Nephron progenitor cell (in vitro differentiated cells): ENCODE measurements around the gene RTN4RL1.

Experiments
- DNase-seq: peaks from one replicate; pipeline ENCODE4 v3.0.0; 2021
- H3K27ac Mint-ChIP-seq: 2 replicates; pipeline ENCODE4 v1.8.0; 2021; ENCODE audit warnings: mild to moderate bottlenecking, moderate library complexity, mixed read lengths
- H3K27me3 Mint-ChIP-seq: 2 replicates; pipeline ENCODE4 v1.8.0; 2021; ENCODE audit warnings: mild to moderate bottlenecking, low read depth, mixed read lengths; ENCODE audit not compliant: poor library complexity
- H3K36me3 Mint-ChIP-seq: 2 replicates; pipeline ENCODE4 v1.8.0; 2021; ENCODE audit warnings: low read depth, mixed read lengths
- H3K4me1 Mint-ChIP-seq: 2 replicates; pipeline ENCODE4 v1.8.0; 2021; ENCODE audit warnings: mixed read lengths
- H3K4me3 Mint-ChIP-seq: 2 replicates; pipeline ENCODE4 v1.8.0; 2021; ENCODE audit warnings: mild to moderate bottlenecking, moderate library complexity, mixed read lengths
- H3K9me3 Mint-ChIP-seq: 2 replicates; pipeline ENCODE4 v1.8.0; 2021; ENCODE audit warnings: mild to moderate bottlenecking, moderate library complexity, mixed read lengths
- TF ChIP-seq, protein P1 (sequence below): fragments of 200-600 bp; sonication (generic); IDR thresholded peaks from 2 replicates; pipeline ENCODE4 v1.5.0; 2021; ENCODE audit warnings: antibody characterized with exemption

RTN4RL1 gene

DNA sequence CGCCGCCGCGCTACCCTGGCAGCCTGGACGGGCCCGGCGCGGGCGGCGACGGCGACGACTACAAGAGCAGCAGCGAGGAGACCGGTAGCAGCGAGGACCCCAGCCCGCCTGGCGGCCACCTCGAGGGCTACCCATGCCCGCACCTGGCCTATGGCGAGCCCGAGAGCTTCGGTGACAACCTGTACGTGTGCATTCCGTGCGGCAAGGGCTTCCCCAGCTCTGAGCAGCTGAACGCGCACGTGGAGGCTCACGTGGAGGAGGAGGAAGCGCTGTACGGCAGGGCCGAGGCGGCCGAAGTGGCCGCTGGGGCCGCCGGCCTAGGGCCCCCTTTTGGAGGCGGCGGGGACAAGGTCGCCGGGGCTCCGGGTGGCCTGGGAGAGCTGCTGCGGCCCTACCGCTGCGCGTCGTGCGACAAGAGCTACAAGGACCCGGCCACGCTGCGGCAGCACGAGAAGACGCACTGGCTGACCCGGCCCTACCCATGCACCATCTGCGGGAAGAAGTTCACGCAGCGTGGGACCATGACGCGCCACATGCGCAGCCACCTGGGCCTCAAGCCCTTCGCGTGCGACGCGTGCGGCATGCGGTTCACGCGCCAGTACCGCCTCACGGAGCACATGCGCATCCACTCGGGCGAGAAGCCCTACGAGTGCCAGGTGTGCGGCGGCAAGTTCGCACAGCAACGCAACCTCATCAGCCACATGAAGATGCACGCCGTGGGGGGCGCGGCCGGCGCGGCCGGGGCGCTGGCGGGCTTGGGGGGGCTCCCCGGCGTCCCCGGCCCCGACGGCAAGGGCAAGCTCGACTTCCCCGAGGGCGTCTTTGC, 32.8 kb upstream of the RTN4RL1 start:
- H3K4me1 Mint-ChIP-seq = peaks cover 23% of the 10 kb centered on the region
- TF ChIP-seq, protein P1, sequence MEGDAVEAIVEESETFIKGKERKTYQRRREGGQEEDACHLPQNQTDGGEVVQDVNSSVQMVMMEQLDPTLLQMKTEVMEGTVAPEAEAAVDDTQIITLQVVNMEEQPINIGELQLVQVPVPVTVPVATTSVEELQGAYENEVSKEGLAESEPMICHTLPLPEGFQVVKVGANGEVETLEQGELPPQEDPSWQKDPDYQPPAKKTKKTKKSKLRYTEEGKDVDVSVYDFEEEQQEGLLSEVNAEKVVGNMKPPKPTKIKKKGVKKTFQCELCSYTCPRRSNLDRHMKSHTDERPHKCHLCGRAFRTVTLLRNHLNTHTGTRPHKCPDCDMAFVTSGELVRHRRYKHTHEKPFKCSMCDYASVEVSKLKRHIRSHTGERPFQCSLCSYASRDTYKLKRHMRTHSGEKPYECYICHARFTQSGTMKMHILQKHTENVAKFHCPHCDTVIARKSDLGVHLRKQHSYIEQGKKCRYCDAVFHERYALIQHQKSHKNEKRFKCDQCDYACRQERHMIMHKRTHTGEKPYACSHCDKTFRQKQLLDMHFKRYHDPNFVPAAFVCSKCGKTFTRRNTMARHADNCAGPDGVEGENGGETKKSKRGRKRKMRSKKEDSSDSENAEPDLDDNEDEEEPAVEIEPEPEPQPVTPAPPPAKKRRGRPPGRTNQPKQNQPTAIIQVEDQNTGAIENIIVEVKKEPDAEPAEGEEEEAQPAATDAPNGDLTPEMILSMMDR = no peak
- H3K4me3 Mint-ChIP-seq = no peak overlapping the region
- H3K27me3 Mint-ChIP-seq = peaks cover 88% of the 10 kb centered on the region
- no peak overlapping the region for H3K27ac Mint-ChIP-seq
- no peak for DNase-seq
- H3K36me3 Mint-ChIP-seq = peaks cover 33% of the 10 kb centered on the region
- no peaks in the 10 kb centered on the region for H3K9me3 Mint-ChIP-seq

DNA sequence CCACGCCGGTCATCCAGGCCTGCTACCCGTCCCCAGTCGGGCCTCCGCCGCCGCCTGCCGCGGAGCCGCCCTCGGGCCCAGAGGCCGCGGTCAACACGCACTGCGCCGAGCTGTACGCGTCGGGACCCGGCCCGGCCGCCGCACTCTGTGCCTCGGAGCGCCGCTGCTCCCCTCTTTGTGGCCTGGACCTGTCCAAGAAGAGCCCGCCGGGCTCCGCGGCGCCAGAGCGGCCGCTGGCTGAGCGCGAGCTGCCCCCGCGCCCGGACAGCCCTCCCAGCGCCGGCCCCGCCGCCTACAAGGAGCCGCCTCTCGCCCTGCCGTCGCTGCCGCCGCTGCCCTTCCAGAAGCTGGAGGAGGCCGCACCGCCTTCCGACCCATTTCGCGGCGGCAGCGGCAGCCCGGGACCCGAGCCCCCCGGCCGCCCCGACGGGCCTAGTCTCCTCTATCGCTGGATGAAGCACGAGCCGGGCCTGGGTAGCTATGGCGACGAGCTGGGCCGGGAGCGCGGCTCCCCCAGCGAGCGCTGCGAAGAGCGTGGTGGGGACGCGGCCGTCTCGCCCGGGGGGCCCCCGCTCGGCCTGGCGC, 32.1 kb upstream of the RTN4RL1 start:
- Mint-ChIP-seq H3K4me3 (no peak overlapping the region), H3K9me3 (no peaks in the 10 kb centered on the region), H3K27me3 (peaks cover 87% of the 10 kb centered on the region), H3K4me1 (peaks cover 17% of the 10 kb centered on the region), H3K27ac (no peak overlapping the region), H3K36me3 (peaks cover 27% of the 10 kb centered on the region)
- peak; percentile 57 for DNase-seq
- TF ChIP-seq, protein P1 = no peak

DNA sequence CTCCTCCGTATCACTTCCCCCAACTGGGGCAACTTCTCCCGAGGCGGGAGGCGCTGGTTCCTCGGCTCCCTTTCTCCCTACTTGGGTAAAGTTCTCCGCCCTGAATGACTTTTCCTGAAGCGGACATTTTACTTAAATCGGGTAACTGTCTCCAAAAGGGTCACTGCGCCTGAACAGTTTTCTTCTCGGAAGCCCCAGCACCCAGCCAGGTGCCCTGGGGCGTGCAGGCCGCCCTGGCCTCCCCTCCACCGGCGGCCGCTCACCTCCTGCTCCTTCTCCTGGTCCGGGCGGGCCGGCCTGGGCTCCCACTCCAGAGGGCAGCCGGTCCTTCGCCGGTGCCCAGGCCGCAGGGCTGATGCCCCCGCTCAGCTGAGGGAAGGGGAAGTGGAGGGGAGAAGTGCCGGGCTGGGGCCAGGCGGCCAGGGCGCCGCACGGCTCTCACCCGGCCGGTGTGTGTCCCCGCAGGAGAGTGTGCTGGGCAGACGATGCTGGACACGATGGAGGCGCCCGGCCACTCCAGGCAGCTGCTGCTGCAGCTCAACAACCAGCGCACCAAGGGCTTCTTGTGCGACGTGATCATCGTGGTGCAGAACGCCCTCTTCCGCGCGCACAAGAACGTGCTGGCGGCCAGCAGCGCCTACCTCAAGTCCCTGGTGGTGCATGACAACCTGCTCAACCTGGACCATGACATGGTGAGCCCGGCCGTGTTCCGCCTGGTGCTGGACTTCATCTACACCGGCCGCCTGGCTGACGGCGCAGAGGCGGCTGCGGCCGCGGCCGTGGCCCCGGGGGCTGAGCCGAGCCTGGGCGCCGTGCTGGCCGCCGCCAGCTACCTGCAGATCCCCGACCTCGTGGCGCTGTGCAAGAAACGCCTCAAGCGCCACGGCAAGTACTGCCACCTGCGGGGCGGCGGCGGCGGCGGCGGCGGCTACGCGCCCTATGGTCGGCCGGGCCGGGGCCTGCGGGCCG, 31.4 kb upstream of the RTN4RL1 start:
- DNase-seq = peak; percentile 53
- peaks cover 19% of the 10 kb centered on the region for H3K36me3 Mint-ChIP-seq
- H3K4me1 Mint-ChIP-seq = peaks cover 18% of the 10 kb centered on the region
- H3K27ac Mint-ChIP-seq = no peak overlapping the region
- H3K9me3 Mint-ChIP-seq = no peaks in the 10 kb centered on the region
- peak overlapping the region; percentile 52 for H3K4me3 Mint-ChIP-seq
- peaks cover 87% of the 10 kb centered on the region for H3K27me3 Mint-ChIP-seq
- TF ChIP-seq, protein P1 = no peak

DNA sequence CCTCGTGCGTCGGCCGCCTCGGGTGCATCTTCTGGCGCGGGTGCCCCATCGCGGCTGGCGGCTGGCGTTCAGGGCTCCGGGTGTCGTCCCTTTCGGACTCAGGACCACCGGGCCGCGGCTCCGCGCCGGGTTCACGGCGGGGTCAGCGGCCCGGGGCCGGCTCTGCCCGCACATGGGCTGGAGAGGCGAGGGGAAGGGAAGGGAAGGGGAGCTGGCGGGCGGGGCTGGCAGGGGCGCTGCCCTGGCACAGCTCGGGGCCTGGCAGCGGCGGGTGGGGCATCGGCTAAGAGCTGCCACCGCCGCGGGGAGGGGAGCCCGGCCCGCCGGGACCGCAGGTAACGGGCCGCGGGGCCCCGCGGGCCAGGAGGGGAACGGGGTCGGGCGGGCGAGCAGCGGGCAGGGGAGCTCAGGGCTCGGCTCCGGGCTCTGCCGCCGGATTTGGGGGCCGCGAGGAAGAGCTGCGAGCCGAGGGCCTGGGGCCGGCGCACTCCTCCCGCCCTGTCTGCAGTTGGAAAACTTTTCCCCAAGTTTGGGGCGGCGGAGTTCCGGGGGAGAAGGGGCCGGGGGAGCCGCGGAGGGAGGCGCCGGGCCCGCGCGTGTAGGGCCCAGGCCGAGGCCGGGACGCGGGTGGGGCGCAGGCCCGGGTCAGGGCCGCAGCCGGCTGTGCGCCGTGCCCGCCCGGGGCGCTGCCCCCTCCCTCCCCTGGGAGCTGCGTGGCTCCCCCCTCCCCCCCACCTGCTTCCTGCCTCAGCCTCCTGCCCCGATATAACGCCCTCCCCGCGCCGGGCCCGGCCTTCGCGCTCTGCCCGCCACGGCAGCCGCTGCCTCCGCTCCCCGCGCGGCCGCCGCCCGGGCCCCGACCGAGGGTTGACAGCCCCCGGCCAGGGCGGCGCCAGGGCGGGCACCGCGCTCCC, 30.4 kb upstream of the RTN4RL1 start:
- peaks cover 18% of the 10 kb centered on the region for H3K4me1 Mint-ChIP-seq
- TF ChIP-seq, protein P1 = no peak
- no peaks in the 10 kb centered on the region for H3K9me3 Mint-ChIP-seq
- peaks cover 10% of the 10 kb centered on the region for H3K36me3 Mint-ChIP-seq
- H3K27me3 Mint-ChIP-seq = peaks cover 84% of the 10 kb centered on the region
- H3K27ac Mint-ChIP-seq = no peak overlapping the region
- DNase-seq = peak; percentile 34
- no peak overlapping the region for H3K4me3 Mint-ChIP-seq

DNA sequence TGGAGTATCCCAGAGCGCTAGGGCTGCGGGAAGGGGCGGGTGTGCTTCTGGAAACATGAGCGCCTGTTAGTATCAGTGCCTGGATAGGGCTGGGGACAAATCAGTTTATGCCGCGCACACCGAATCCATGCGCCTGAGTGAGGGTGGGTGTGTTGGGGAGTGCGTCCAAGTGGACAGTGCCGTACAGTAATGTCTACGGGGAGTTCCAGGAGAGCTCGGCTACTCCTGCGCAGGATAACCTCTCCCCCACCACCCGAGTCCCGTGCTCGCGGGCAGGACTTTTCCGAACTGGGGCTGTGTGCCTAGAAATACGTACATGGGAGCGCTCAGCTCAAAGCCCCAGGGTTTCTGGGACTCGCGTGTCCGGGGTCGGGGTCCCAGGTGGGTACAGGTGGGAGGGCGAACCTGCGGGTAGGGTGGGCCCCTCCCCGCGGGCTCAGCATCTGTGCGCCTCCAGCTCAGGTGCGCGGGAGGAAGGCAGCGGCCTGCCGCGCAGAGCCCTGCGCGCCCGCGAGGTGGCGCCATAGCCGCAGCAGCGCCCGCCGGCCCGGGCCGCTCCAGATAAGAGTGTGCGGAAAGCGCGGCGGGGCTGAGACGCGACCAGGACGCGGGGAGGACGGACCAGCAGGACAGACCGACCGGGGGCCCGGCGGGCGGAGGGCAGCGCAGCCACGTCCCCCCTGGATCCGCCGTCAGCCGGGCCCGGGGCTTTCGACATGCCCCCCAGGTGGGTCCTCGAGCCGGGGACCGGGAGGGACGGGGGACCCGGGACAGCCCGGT, 29.6 kb upstream of the RTN4RL1 start, which contains the start of gene HIC1:
TSS of gene HIC1 (plus strand) at position 592 of the 780 bp plus-strand sequence. CDS start 1,588 bp downstream, outside the sequence.
- Mint-ChIP-seq H3K4me3 (peak within 1 kb of the TSS; percentile 66), H3K27ac (no peak within 1 kb of the TSS)

More for the DNA sequence above, 29.6 kb upstream of the RTN4RL1 start, which contains the start of gene HIC1:
- Mint-ChIP-seq H3K36me3 (peaks cover 4% of the 10 kb centered on the region), H3K27me3 (peaks cover 75% of the 10 kb centered on the region), H3K9me3 (no peaks in the 10 kb centered on the region), H3K4me1 (peaks cover 18% of the 10 kb centered on the region)
- peak; percentile 82 for DNase-seq
- TF ChIP-seq, protein P1 = peak; percentile 92
